HG02571 (cell line): ENCODE measurements around the gene KLHL11.
"Not testable (repeated sequence)": the region's sequence is repeated elsewhere in the genome, so short reads cannot be mapped to it uniquely, and the experiment has no call there.

ENCODE experiments used
- ATAC-seq: cut with Tn5 transposase; IDR thresholded peaks from one replicate; pipeline ENCODE4 v1.9.1; 2021; ENCODE audit warnings: mild to moderate bottlenecking, moderate library complexity; ENCODE audit not compliant: unreplicated experiment

Gene KLHL11

DNA sequence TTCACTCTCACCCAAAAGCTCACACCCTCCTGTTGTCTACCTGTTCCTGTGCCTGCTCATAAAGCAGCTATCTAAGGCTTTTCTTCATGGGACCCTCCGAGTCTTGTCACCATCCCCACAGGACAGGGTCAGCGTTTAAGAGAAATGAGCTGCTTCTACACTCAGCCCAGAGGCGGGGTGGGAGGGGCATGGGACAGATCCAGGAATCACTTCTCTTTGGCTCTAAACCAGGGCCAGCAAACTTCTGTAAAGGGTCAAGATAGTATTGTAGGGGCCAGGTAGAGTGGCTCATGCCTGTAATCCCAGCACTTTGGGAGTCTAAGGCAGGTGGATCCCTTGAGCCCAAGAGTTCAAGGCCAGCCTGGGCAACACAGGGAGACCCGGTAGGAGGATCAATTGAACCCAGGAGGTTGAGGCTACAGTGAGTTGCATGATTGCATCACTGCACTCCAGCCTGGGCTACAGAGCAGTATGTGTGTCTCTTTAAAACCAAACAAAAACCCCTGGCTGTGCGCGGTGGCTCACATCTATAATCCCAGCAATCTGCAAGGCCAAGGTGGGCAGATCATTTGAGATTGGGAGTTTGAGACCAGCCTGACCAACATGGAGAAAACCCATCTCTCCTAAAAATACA, 23.2 kb upstream of the KLHL11 start:
- ATAC-seq = no peak

DNA sequence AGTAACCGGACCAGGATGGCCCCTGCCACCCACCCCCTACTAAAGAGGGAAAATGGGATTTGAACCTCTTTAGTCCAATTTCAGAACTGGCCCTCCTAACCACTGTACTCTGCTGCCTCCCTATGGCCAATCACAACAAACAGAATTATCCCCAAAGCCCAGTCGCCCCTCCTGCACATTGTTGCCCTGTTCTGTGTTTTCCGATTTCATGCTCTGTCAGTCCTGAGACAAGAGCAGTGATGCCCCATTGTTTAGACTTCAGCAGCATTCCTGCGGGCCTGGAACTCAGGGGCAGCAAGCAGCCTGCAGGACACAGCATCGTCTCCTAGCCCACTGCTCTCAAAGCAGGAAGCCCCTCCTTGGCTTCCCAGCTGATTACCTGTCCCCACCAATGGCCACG, 20.5 kb upstream of the KLHL11 start:
- ATAC-seq = no peak

DNA sequence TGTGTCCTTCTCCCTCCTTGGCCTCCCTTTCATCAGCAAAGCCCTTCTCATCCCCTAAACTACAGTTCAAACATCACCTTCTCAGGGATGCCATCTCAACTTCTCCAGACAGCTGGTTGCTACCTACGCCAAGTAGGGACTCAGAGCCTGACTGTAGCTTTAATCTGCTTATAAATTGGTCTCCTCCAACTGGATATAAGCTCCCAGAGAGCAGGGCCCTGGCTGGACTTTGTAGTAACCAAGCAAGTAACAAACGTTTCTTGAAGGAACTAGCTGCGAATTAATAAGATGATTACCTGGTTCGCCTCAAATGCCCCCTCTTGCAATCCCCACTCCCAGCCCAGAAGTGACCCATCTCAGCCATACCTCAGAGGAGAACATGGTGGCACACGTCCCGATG, 17.5 kb upstream of the KLHL11 start:
- no peak for ATAC-seq

DNA sequence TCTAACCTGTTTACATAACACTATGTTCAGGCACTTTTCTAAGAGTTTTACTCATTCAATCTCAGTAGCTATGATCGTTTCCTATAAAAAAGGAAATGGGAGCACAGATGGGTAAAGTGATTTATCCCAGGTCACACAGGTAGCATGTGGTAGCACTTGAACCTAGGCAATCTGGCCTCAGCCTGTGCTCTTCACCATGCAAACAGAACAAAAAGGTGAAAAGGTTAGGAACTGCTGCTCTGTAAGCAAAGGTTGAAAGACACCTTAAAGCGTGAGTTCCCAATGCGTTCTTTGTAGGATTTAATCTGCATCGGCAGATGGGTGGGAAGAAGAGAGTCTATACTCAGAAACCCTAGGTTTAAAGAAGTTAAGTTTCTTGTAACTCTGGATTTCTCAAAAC, 14.9 kb upstream of the KLHL11 start:
- ATAC-seq = no peak

DNA sequence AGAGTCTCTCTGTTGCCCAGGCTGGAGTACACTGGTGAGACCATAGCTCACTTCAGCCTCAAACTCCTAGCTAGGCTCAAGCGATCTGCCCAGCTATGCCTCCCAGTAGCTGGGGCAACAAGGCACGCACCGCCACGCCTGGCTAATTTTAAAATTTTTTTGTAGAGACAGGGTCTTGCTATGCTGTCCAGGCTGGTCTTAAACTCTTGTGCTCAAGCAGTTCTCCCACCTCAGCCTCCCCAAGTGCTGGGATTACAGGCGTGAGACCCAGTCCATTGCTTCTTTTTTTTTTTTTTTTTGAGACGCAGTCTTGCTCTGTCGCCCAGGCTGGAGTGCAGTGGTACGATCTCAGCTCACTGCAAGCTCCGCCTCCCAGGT, 9.1 kb upstream of the KLHL11 start:
- not testable (repeated sequence) for ATAC-seq

DNA sequence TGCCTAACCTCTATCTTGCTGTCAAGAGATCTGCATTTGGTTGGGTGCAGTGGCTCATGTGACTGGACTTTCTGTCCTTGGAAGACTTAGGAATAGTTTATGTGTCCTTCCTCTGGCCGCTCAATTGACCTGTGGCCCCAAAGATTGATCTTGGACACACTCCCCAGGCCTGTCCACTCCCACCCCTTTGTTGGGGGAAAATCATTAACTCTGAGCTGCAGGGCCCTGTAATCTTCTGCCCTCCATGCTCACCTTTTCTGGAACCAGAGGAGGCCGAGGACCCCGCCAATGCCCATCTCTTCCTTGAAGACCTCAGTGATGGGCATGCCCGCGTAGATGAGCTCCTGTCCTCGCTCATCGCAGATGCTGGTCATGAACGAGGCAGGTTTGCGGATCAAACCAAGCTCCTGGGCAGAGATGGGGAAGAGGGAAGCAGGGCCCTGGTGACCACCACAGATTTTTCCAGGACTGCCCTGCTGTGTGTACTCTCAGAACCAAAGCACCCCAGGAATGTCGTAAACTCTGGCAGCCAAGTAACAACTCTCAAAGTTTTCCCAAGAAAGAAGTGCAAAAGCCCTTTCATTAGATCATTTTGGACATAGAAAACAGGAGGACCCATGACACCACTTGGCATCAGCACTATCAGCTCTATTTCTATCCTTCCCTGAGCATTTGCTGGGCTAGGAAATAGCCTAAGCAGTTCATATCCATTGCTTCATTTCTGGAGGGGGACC, 8.5 kb upstream of the KLHL11 start:
- no peak for ATAC-seq

DNA sequence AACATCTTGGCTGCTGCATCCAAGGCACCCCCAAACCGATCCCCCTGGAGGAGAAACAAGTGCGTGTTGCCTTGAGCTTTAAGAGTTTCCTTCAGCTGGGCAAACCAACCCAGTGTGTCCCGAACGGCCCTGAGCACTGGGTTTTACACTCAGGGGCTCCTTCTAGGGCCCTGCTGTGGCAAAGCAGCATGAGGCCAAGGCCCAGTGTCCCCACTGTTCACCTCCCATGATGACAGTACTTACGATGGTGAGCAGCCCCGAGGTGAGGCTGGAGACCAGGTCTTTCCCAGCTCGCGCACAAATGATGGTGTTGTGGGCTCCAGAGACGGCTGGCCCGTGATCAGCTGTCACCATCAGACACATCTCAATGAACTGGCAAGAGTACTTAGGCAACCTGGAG, 6.6 kb upstream of the KLHL11 start:
- no peak for ATAC-seq

DNA sequence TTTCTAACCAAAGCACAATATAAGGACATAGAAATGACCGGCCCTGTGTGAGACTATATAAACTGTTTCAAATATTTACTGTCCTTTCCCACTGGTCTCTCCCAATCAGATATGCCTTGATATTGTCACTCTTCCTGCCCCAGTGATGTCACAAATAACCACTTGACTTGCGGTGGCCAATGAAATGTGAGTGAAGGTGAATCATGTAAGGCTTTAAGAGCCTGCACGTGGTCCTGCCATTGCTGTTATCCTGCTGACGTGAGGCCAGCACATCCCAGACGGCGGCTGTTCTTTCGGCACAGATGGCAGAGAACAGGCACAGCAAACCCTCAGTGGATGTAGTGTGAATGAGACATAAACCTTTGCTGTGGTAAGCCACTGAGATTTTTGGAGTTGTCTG, 5.4 kb upstream of the KLHL11 start:
- ATAC-seq = no peak

DNA sequence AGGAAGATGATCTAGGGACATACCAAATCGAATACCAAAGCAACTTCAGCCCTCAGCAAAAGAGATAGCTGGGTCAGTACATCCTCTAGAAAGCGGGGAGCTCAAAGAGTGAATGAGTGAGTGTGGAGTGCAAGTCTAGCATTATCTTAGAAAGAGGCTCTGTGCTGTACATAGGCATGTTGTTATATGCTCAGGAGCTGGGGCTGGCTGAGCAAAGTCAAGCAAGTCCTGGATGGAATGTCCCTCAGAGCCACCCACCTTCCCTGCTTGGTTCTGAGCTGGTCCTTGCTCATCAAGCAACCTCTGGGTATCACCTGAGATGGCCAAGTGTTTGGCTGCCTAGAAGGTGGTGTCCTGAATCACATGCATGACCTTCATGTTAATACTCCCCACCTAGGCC, 4.9 kb upstream of the KLHL11 start:
- ATAC-seq = no peak

DNA sequence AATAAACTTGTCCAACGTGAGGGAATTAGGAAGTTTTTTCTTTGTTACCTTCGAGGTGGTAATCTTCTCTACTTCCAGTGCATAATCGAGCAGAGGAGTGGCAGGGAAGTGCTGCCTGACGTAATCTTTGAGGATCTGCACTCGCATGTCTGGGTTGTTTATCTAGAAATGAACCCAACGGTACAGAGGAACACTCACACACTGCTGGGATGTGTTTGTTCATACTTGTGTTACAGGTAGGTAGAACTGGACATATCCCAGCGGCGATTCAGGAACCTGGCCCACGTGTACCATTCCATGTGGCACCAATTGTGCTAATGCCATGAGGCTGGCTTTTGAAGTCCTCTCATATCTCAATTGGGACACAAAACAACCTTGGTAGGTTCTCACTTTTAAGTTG, 4.2 kb upstream of the KLHL11 start:
- no peak for ATAC-seq

DNA sequence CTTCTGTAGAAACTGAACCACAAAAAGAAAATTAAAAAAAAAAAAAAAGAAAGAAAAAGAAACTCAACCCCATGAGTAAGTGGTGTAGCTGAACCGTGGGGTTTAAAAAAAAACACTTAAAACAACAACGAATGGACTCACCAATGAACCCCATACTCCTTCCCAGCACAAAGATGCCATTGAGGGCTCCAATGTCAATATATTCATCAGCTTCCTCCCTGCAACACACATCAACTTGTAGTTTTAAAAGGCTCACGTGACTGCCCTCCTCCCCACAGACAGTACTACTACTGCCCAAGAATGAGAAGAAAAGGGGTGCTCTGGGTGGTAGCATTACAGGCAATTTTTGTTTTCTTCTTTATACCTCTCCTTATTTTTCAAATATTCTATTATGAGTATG, 3.3 kb upstream of the KLHL11 start:
- ATAC-seq = no peak

DNA sequence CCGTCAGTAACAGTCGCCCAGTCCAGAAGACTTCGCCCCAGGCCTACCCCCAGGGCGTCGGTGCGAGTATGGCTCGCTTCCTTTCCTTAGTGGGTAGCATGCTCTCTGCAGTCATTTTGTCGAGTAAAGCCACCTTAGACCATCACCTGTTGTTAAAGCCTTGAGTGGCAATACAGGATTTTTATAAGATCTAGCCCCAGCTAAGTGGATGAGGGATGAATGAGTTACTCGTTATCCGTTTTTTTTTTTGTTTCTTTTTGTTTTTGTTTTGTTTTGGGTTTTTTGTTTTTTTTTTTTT, 322 bp upstream of the KLHL11 start:
- no peak for ATAC-seq

DNA sequence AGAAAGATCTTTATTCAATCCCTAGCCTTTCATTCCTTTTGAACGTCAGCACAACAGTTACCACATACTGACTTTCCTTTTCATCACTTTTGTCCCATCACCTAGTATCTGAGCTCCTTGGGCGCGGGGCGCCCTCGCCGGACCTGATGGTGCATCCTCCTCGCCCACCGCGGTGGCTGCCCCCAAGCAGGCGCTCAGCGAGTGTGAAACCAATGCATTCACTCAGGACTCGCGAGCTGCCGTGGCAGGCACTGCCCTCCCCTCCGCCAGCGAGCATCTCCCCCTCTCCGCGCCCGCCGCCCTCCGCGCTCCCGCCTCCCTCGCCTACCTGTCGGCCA, 756 bp downstream of the KLHL11 start:
- peak; percentile 23 for ATAC-seq

DNA sequence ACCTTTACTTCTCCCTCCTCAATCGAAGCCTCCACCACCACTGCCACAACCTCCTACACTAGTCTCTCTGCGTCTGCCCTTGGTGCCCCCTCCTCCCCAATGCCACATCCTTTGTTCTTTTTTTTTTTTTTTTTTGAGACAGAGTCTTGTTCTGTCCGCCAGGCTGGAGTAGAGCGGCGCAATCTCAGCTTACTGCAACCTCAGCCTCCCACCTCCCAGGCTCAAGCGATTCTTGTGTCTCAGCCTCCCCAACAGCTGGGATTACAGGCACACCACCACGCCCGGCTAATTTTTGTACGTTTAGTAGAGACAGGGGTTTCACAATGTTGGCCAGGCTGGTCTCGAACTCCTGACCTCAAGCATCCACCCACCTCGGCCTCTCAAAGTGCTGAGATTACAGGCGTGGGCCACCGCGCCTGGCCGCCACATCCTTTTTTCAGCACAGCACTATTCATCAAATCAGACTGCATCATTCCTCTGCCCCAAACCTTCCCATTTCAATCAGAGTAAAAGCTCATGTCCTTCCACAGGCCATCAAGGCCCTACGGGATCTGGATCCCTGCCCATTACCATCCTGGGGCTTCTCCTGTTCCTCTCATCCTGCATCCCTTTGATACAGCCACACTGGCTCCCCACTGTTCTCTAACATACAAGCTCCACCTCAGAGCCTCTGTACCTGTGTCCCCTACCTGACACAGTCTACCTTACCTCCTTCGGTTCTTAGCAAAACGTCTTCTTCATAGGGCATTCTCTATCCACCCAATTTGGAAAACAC, 2.0 kb downstream of the KLHL11 start:
- ATAC-seq = no peak

DNA sequence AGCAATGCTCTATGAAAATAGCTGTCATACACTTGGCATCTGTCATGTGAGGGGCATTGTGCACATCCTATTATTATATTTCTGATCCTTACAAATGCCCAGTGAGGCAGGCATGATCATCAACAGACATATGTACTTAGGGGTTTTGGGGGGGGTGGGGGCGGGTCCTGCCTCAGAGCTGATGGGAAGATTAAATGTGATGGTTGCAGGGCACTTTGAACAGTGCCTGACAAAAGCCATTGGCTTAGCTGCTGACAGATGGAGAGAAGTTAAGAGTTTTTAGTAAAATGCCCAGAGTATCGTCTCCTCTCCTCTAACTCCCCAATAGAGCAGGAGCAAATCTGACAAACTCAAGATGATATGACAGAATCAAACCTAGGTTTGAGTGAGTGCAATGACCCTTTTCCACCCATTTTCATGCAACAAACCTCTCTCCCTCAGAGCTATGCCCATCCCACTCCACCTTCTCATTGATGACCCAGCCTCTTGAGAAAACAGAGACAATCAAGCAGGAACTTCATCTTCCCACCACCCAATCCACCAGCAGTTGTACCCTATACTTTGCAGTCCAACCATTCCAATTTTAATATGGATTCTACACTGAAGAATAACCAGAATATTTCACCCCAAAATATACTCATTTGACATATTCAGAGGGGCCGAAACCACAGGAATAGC, 4.8 kb downstream of the KLHL11 start:
- no peak for ATAC-seq

DNA sequence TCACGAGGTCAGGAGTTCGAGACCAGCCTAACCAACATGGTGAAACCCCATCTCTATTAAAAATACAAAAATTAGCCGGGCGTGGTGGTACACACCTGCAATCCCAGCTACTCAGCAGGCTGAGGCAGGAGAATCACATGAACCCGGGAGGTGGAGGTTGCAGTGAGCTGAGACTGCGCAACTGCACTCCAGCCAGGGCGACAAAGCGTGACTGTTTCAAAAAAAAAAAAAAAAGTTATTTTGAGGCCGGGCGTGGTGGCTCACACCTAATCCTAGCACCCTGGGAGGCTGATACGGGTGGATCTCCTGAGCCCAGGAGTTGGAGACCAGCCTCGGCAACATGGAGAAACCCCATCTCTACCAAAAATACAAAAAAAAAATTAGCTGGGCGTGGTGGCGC, 13.8 kb downstream of the KLHL11 start:
- not testable (repeated sequence) for ATAC-seq

DNA sequence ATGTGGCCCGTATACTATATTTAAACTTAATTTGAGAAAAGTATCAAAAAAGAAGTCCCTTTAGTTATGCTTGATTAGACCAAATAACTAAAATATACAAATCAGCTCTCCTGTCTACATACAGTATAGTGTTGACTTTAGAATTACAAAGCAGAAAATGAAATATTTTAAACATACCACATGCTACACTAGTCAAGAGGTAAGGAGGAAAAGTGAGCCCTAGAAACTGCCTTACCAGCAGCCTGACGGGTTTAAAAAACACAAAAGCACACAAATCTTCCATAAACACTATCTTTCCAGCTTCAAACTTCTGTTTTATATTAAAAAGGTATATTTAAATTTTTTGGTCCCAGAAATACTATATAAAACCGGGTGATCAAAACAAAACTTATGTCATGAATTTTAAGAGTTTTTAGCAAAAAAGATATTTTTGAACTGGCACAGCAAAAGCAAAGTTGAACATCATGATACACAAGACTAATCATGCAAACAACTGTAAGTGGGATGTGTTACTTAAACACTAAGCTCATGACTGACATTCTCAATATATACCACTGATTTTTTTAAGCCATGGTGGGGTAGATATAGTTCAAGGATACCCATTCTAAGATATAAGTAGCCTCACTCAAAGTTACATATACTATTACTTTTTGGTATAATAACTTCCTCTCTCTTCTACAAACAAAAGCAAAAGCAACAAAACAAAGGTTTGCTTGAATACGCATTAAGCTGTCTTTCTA, 15.8 kb downstream of the KLHL11 start:
- ATAC-seq = no peak

DNA sequence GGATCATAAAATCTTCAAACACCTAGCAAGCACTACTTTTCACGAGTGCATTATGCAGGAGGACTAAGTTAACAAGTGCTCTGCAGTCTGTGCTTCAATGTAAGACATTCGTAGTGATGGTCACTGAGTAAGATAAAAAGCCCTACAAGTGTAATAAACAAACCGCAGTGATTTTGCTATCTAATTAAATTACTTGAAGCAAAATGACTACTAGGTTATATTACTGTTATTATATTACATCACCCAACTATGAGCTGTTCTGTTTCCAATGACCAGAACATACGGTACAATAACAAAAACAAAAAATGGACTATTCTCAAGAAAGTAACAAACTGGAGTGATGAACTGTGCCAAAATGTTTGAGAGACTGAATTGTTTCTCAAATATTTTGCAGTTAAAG, 16.4 kb downstream of the KLHL11 start:
- no peak for ATAC-seq

DNA sequence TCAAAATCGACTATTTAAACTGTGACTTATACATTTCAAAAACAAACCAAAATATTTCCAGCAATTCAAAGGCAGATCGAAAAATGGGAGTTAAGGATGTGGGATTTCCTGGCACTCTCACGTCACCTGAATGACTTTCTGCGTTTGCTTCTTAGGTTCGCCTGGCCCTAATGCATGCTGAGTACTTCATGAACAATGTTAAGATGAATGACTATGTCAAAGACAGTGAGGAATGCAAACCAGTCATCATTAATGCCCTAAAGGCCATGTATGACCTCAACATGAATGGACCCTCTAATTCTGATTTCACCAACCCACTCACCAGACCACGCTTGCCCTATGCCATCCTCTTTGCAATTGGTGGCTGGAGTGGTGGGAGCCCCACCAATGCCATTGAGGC, 20.3 kb downstream of the KLHL11 start:
- no peak for ATAC-seq

DNA sequence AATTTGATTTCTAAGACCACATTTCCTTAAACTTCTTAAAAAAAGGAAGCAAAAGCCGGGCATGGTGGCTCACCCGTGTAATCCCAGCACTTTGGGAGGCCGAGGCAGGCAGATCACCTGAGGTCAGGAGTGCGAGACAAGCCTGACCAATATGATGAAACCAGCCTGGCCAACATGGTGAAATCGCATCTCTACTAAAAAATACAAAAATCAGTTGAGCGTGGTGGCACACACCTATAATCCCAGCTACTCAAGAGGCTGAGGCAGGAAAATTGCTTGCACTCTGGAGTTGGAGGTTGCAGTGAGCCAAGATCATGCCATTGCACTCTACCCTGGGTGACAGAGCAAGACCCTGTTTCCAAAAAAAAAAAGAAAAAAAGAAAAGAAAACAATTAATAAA, 24.4 kb downstream of the KLHL11 start:
- ATAC-seq = not testable (repeated sequence)

DNA sequence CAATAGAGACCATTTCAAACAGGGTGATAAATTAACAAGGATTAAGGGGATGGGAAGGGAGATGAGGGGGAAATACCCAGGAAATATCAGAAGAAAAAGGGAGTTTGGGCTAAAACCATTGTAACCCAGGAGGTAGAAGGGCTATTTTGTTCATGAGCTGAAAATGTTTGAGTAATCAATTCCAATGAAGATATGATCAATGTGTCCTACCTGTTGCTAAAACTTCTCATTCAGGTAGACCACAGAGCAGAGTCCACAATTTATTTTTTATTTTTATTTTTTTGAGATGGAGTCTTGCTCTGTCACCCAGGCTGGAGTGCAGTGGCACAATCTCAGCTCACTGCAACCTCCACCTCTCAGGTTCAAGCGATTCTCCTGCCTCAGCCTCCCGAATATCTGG, 25.8 kb downstream of the KLHL11 start:
- ATAC-seq = not testable (repeated sequence)
